Measurements from ENCODE around the gene PHLDA1. TPM values are rescaled to one million over a fixed set of nuclear protein-coding genes. Genes with fewer than 3 reads are reported as not detected.
"Not testable (repeated sequence)": the region's sequence is repeated elsewhere in the genome, so short reads cannot be mapped to it uniquely, and the experiment has no call there.

PHLDA1 gene
- total RNA-seq, 4 donors from 2014 or later: 14.5 to 56.1 (median 28.5) TPM

DNA sequence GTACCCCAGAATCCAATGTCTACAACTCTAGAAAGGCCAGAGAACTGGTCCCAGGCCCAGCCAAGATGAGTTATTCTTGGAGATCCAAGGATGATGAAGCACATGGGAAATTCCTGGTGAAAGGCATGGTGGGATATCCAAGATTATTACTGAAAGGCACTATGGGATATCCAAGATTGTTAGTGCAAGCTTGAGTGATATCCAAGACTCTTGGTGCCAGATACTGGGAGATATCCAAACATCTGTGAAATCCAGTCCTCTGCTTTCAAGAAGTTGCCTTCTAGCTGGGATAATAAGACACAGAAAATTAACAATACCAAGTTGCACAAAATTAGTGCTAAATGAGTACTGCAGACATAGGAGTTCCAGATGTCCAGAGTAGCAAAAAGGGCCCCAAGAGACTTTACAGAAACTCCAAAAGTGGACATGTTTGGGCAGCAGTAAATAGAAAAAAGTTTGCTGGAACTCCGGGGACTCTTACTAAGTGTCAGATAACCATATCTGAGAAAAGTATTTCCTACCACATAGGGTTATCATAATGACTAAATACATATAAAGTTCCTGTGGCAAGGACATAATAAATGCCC, 34.6 kb downstream of the PHLDA1 start:
- TF ChIP-seq, protein P1, sequence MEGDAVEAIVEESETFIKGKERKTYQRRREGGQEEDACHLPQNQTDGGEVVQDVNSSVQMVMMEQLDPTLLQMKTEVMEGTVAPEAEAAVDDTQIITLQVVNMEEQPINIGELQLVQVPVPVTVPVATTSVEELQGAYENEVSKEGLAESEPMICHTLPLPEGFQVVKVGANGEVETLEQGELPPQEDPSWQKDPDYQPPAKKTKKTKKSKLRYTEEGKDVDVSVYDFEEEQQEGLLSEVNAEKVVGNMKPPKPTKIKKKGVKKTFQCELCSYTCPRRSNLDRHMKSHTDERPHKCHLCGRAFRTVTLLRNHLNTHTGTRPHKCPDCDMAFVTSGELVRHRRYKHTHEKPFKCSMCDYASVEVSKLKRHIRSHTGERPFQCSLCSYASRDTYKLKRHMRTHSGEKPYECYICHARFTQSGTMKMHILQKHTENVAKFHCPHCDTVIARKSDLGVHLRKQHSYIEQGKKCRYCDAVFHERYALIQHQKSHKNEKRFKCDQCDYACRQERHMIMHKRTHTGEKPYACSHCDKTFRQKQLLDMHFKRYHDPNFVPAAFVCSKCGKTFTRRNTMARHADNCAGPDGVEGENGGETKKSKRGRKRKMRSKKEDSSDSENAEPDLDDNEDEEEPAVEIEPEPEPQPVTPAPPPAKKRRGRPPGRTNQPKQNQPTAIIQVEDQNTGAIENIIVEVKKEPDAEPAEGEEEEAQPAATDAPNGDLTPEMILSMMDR (IDR thresholded peaks at IDR 0.05): no peak
- no peak for DNase-seq (ENCODE audit: low spot score)
- ATAC-seq (ENCODE audit: low FRiP score): no peak

DNA sequence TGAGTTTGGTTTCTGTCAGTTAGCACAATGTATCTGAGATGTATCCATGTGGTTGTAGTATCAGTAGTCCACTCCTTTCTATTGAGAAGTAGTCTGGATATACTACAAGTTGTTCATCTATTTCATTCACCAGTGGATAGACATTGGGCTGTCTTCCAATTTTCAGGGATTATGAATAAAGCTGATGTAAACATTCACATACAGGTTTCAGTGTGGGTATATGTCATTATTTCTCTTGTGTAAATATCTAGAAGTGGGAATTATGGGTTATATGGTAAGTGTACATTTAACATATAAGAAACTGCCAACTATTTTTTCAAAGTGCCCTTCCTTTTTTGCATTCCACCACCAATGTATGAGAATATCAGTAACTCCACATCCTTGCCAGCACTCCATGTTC, 35.9 kb downstream of the PHLDA1 start:
- no peak for ATAC-seq (ENCODE audit: low FRiP score)
- TF ChIP-seq, protein P1 (IDR thresholded peaks at IDR 0.05): no peak
- no peak for DNase-seq (ENCODE audit: low spot score)

GRCh38 chr12:75994069-75994740, 37.4 kb downstream of the PHLDA1 start:
- no peak for DNase-seq (ENCODE audit: low spot score)
- ATAC-seq (ENCODE audit: low FRiP score): no peak
- TF ChIP-seq, protein P1 (IDR thresholded peaks at IDR 0.05): no peak

DNA sequence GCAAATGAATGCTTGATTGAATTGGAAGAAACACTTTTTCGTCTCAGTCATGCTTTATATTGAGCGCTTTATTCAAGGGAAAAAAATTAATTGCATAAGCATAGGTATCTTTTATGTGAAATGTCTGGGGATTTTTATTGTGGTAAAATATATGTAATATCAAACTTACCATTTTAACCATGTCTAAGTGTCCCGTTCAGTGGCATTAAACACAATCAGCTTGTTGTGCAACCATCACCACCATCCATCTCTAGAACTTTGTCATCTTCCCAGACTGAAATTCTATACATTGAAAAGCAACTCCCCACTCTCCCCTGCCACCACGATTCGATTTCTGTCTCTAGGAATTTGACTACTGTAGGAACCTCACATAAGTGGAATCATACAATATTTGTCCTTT, 39.8 kb downstream of the PHLDA1 start:
- ATAC-seq (ENCODE audit: low FRiP score): no peak
- no peak for DNase-seq (ENCODE audit: low spot score)
- TF ChIP-seq, protein P1 (IDR thresholded peaks at IDR 0.05): no peak

GRCh38 chr12:75990189-75990912, 41.2 kb downstream of the PHLDA1 start:
- DNase-seq (ENCODE audit: low spot score) (no peak), ATAC-seq (ENCODE audit: low FRiP score) (no peak)

DNA sequence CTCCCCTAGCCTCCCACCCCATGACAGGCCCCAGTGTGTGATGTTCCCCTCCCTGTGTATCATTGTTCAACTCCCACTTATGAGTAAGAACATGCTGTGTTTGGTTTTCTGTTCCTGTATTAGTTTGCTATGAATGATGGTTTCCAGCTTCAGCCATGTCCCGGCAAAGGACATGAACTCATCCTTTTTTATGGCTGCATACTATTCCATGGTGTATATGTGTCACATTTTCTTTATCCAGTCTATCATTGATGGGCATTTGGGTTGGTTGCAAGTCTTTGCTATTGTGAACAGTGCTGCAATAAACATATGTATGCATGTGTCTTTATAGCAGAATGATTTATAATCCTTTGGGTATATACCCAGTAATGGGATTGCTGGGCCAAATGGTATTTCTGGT, 43.9 kb downstream of the PHLDA1 start:
- not testable (repeated sequence) for ATAC-seq (ENCODE audit: low FRiP score); DNase-seq (ENCODE audit: low spot score)

More at GRCh38 chr12:75990189-75990912, 41.2 kb downstream of the PHLDA1 start:
- TF ChIP-seq, protein P1 (IDR thresholded peaks at IDR 0.05): no peak

DNA sequence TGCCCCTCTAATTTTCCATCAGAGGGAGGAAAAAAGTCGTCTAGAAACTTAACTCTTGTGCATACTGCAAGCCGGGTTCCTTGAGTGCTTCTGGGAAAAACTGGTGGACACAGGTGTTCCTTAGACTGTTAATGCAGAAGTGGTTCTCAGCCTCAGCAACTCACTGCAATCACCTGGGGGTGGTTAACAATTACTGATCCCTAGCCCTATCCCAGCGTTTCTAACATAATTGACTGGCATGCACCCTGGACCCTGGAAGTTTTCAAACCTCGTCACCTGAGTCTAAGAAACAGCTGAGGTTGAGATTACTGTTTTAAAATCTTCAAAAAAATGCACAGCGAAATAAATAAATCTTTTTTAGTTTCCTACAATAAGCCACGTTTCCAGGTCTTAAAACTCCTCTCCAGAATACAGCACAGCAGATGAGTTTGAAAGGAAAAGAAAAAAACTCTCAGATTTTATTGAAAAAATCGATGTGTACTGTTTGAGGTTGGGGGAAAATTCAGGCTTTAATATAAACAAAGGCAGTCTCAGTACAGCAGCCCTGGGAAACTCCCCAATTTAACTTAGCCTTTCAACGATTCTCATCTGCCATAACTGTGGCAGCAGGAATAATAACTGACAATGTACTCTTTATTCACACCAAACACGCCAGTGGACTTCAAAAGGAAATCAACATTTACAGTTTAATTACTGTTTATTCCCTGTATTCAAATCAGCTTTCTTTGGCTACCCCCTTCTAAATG, 45.4 kb downstream of the PHLDA1 start:
- DNase-seq (ENCODE audit: low spot score): no peak
- TF ChIP-seq, protein P1 (IDR thresholded peaks at IDR 0.05): no peak
- ATAC-seq (ENCODE audit: low FRiP score): no peak
